GM06990 (cell line): ENCODE data around the gene SLFN12L.
"Not testable (repeated sequence)": the region's sequence is repeated elsewhere in the genome, so short reads cannot be mapped to it uniquely, and the experiment has no call there.

Experiments used
- DNase-seq: peaks from one replicate; pipeline ENCODE4 v3.0.0-alpha.2; 2011; ENCODE audit not compliant: insufficient read length; ENCODE audit errors: extremely low read depth
- H3K27me3 ChIP-seq: replicated peaks from 2 replicates; pipeline ENCODE4 v1.6.0; 2011; ENCODE audit warnings: low read length; ENCODE audit not compliant: control insufficient read depth, insufficient read depth
- H3K36me3 ChIP-seq: 2 replicates; pipeline ENCODE4 v1.5.1; 2011; ENCODE audit warnings: low read length; ENCODE audit not compliant: control insufficient read depth, insufficient read depth
- H3K4me3 ChIP-seq: replicated peaks from 2 replicates; pipeline ENCODE4 v1.5.1; 2011; ENCODE audit warnings: low read depth, mild to moderate bottlenecking, control low read depth, low read length
- TF ChIP-seq, protein P1 (sequence below): IDR thresholded peaks from 2 replicates; pipeline ENCODE4 v1.5.1; 2011; ENCODE audit warnings: low read length, control low read depth, mild to moderate bottlenecking, inconsistent platforms; ENCODE audit not compliant: insufficient read depth, poor library complexity, severe bottlenecking

The SLFN12L gene

GRCh38 chr17:35519906-35520442 lies 17.5 kb downstream of the SLFN12L start:
- Histone ChIP-seq H3K36me3 (no peaks in the 10 kb centered on the region), H3K4me3 (no peak overlapping the region), H3K27me3 (no peaks in the 10 kb centered on the region)
- TF ChIP-seq, protein P1, sequence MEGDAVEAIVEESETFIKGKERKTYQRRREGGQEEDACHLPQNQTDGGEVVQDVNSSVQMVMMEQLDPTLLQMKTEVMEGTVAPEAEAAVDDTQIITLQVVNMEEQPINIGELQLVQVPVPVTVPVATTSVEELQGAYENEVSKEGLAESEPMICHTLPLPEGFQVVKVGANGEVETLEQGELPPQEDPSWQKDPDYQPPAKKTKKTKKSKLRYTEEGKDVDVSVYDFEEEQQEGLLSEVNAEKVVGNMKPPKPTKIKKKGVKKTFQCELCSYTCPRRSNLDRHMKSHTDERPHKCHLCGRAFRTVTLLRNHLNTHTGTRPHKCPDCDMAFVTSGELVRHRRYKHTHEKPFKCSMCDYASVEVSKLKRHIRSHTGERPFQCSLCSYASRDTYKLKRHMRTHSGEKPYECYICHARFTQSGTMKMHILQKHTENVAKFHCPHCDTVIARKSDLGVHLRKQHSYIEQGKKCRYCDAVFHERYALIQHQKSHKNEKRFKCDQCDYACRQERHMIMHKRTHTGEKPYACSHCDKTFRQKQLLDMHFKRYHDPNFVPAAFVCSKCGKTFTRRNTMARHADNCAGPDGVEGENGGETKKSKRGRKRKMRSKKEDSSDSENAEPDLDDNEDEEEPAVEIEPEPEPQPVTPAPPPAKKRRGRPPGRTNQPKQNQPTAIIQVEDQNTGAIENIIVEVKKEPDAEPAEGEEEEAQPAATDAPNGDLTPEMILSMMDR = no peak
- DNase-seq = no peak

- Histone ChIP-seq H3K27me3 (no peaks in the 10 kb centered on the region), H3K4me3 (no peak overlapping the region), H3K36me3 (no peaks in the 10 kb centered on the region)
- no peak for DNase-seq
- TF ChIP-seq, protein P1 = no peak
These were observed 18.0 kb downstream of the SLFN12L start for GRCh38 chr17:35519439-35519838.

- DNase-seq, H3K36me3 ChIP-seq, H3K4me3 ChIP-seq, H3K27me3 ChIP-seq: not testable (repeated sequence)
These were observed 19.0 kb downstream of the SLFN12L start for GRCh38 chr17:35518431-35518830.

DNA sequence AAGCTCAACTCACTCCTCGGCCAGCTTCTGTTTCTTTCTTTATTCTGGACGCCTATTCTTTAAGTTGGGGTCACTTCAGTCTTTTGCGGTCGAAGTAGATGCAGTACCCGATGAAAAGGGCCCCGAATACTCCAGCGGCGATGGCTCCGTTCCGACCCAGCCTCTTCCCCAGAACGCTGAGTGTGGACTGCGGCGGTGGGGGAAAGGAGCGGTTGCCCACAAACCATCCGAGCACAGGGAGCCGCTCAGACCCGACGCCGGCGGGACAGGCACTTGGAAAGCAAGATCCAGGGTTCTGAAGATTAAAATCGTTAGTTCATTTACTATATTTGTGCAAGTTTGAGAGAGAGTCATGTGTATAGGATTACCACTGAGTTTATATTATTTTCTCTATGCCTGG lies 22.5 kb downstream of the SLFN12L start:
- Histone ChIP-seq H3K4me3 (no peak overlapping the region), H3K27me3 (no peaks in the 10 kb centered on the region), H3K36me3 (no peaks in the 10 kb centered on the region)
- TF ChIP-seq, protein P1 = no peak
- no peak for DNase-seq

DNA sequence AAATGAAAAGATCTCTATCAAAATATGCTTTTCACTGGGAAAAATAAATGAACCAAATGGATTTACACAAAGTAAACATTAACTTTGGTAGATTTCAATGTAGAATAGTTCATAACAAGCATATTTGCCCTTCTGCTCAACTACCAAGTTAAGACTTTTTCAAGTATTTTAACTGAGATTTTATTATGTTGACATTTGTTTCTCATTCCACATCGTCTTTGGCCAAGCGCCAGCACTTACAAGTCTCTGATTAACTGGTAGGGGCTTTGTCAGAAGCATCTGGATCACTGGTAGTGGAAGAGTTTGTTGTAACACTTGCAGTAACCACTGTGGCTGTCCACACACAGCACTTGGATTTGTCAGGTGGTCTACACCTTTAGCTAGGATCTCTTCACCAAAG lies 22.9 kb downstream of the SLFN12L start:
- no peak for DNase-seq
- H3K36me3 ChIP-seq = no peaks in the 10 kb centered on the region
- TF ChIP-seq, protein P1 = no peak
- H3K4me3 ChIP-seq = no peak overlapping the region
- H3K27me3 ChIP-seq = no peaks in the 10 kb centered on the region

GRCh38 chr17:35510052-35510451 lies 27.4 kb downstream of the SLFN12L start:
- Histone ChIP-seq H3K36me3 (no peaks in the 10 kb centered on the region), H3K4me3 (no peak overlapping the region), H3K27me3 (no peaks in the 10 kb centered on the region)
- no peak for DNase-seq
- TF ChIP-seq, protein P1 = no peak

- not testable (repeated sequence) for H3K27me3 ChIP-seq, DNase-seq, H3K4me3 ChIP-seq, H3K36me3 ChIP-seq
These were observed 29.8 kb downstream of the SLFN12L start for GRCh38 chr17:35507714-35508113.
